Measurements from ENCODE around the gene AK8.

DNA sequence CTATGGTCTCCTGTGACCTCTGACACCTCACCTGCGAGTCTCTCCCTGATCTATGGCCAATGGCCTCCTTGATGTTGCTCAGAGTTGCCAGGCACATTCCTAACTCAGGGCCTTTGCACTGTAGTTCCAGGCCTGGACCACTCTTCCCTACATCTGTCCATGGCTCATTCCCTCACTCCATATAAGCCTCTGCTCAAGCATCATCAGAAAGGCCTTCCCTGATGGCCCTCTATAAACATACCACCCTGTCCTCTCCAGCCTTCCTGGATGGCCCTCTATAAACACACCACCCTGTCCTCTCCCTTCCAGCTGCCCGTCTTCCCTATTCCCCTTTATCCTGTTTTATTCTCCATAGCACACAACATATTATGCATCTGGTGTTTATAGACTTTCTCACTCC is 105.0 kb downstream of the AK8 start:
- TF ChIP-seq, protein P1, sequence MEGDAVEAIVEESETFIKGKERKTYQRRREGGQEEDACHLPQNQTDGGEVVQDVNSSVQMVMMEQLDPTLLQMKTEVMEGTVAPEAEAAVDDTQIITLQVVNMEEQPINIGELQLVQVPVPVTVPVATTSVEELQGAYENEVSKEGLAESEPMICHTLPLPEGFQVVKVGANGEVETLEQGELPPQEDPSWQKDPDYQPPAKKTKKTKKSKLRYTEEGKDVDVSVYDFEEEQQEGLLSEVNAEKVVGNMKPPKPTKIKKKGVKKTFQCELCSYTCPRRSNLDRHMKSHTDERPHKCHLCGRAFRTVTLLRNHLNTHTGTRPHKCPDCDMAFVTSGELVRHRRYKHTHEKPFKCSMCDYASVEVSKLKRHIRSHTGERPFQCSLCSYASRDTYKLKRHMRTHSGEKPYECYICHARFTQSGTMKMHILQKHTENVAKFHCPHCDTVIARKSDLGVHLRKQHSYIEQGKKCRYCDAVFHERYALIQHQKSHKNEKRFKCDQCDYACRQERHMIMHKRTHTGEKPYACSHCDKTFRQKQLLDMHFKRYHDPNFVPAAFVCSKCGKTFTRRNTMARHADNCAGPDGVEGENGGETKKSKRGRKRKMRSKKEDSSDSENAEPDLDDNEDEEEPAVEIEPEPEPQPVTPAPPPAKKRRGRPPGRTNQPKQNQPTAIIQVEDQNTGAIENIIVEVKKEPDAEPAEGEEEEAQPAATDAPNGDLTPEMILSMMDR (IDR thresholded peaks at IDR 0.05): no peak
- no peak for TF ChIP-seq POLR2AphosphoS5 (IDR thresholded peaks at IDR 0.05)
